ENCODE measurements around the gene SLC38A6. TPM values are rescaled to one million over a fixed set of nuclear protein-coding genes. Genes with fewer than 3 reads are reported as not detected.

SLC38A6 gene
- total and polyA plus RNA-seq, 2 of the 8 experiments (the other 6 are each of a cell fraction or from before 2014, with no cell fraction given): 8.1 to 9.8 TPM

DNA sequence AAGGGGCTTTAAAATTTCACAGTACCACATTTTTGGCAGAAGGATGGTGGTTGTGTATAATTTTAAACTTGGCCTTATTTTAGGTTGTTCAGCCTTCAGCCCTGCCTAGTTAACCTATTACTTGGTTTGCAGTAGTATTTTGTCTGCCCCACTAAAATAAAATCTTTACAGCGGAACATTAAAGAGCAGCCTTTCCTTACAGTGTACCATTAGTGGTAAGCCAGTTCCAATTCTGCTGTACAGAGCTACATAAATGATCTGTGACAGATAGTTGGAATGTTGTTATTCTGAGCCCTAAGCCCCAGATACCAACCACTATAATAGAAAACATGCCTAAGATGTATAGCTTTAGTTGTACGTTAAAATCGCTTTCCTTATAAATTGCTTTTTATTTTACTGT is 56.2 kb downstream of the SLC38A6 start:
- H2BK120ac ChIP-seq (replicated peaks; ENCODE audit: low read depth, low read length): no peak overlapping the region
- no peak overlapping the region for H2BK5ac ChIP-seq (ENCODE audit: low read depth, low read length)
- no peaks in the 10 kb centered on the region for H3K36me3 ChIP-seq (ENCODE audit: control insufficient read depth in 2 of 4, insufficient read depth in 4 of 4, low read length in 3 of 4)
- 92% methylated on average over 3 of the region's 3 CpGs; no CpG with 5 or more reads in 1 of the 2 experiments for WGBS, 2 experiments (ENCODE audit: extremely low coverage in 1 of 2, insufficient coverage in 1 of 2, insufficient read length in 1 of 2, insufficient replicate concordance in 2 of 2, low coverage in 1 of 2, low lambda C conversion rate in 2 of 2, missing lambda C conversion rate in 1 of 2)
- no peak overlapping the region for H4K5ac ChIP-seq (ENCODE audit: insufficient read length, low read depth, low read length)
- H2BK12ac ChIP-seq (ENCODE audit: low read depth, low read length): no peak overlapping the region
- H3K18ac ChIP-seq (ENCODE audit: extremely low read depth, low read length): no peak overlapping the region
- H3K23me2 ChIP-seq (ENCODE audit: low read depth, low read length): no peaks in the 10 kb centered on the region
- no peaks in the 10 kb centered on the region for H3K9me3 ChIP-seq (ENCODE audit: insufficient read depth in 2 of 2, low read depth in 1 of 2, low read length in 1 of 2)
- H3K27ac ChIP-seq (ENCODE audit: low read depth, low read length): no peak overlapping the region
- H3K4me1 ChIP-seq (replicated peaks in 1 of 4; ENCODE audit: control insufficient read depth in 3 of 4, insufficient read depth in 4 of 4, low read length in 3 of 4): no peaks in the 10 kb centered on the region; a peak in 1 of 7 replicates
- H3K23ac ChIP-seq (ENCODE audit: insufficient read length): no peak overlapping the region
- H4K8ac ChIP-seq (ENCODE audit: extremely low read depth, insufficient read depth, low read length): no peak overlapping the region
- no peak overlapping the region for H2AK5ac ChIP-seq (ENCODE audit: low read depth, low read length)
- H3K79me1 ChIP-seq (ENCODE audit: low read depth, low read length): no peaks in the 10 kb centered on the region
- POLR2A ChIA-PET (ENCODE audit: partially characterized antibody): no interaction called here
- FAIRE-seq: no peak
- no peak overlapping the region for H2BK15ac ChIP-seq (ENCODE audit: low read length)
- no peaks in the 10 kb centered on the region for H4K20me1 ChIP-seq (replicated peaks in 1 of 2; ENCODE audit: control insufficient read depth in 1 of 2, insufficient read depth in 2 of 2, low read length in 2 of 2)
- no peak overlapping the region for H4K91ac ChIP-seq (replicated peaks; ENCODE audit: insufficient read length, low read length)
- no peak overlapping the region for H3K4ac ChIP-seq (replicated peaks; ENCODE audit: insufficient read length, low read depth, low read length)
- no peak overlapping the region for H3K56ac ChIP-seq (replicated peaks; ENCODE audit: insufficient read length, low read depth, low read length)
- H3K4me3 ChIP-seq (ENCODE audit: extremely low read depth in 1 of 4, insufficient read depth in 2 of 4, low read depth in 3 of 4, low read length in 4 of 4): no peak overlapping the region
- H2BK20ac ChIP-seq (ENCODE audit: low read length): no peak overlapping the region
- H3K14ac ChIP-seq (ENCODE audit: insufficient read length): no peak overlapping the region
- no peaks in the 10 kb centered on the region for H3K27me3 ChIP-seq (replicated peaks in 1 of 4; ENCODE audit: control insufficient read depth in 3 of 4, extremely low read depth in 1 of 4, insufficient read depth in 3 of 4, low read length in 3 of 4)
- no peak for DNase-seq (ENCODE audit: low read depth in 1 of 2, low spot score in 2 of 2)
- no peak overlapping the region for H3K9ac ChIP-seq (replicated peaks in 1 of 4; ENCODE audit: extremely low read depth in 1 of 4, low read depth in 3 of 4, low read length in 3 of 4)
- no peaks in the 10 kb centered on the region for H3K79me2 ChIP-seq (ENCODE audit: control insufficient read depth in 1 of 2, insufficient read depth in 2 of 2, low read length in 2 of 2)
- no peak overlapping the region for H2AFZ ChIP-seq (ENCODE audit: low read length)
- CTCF ChIA-PET (ENCODE audit: partially characterized antibody): interaction anchor here (0.6 to 1.3 kb wide), 3 partner anchors 11 to 137 kb away, joined by 3 read pairs; no protein-coding TSS in a partner anchor
- no peak overlapping the region for H3K4me2 ChIP-seq (ENCODE audit: insufficient read depth in 1 of 2, low read depth in 2 of 2, low read length in 2 of 2)
- TF ChIP-seq TCF12 (IDR thresholded peaks at IDR 0.05; ENCODE audit: low read depth, low read length) (no peak), FOSL1 (IDR thresholded peaks at IDR 0.05; ENCODE audit: insufficient read depth, low read depth, low read length) (no peak), CBX5 (IDR thresholded peaks at IDR 0.05; ENCODE audit: low read depth, low read length) (no peak), EGR1 (IDR thresholded peaks at IDR 0.05; ENCODE audit: borderline replicate concordance, low read depth, low read length) (no peak), EZH2 (IDR thresholded peaks at IDR 0.05; ENCODE audit: low read depth, low read length, severe bottlenecking) (no peak), BACH1 (IDR thresholded peaks at IDR 0.05; ENCODE audit: low read length) (no peak), JUN (IDR thresholded peaks at IDR 0.05; ENCODE audit: low read depth, low read length) (no peak), CBX8 (IDR thresholded peaks at IDR 0.05; ENCODE audit: borderline replicate concordance, low read depth, low read length) (no peak), TEAD4 (IDR thresholded peaks at IDR 0.05; ENCODE audit: low read depth, low read length) (no peak), YY1 (IDR thresholded peaks at IDR 0.05; ENCODE audit: low read depth, low read length) (no peak), POU5F1 (IDR thresholded peaks at IDR 0.05; ENCODE audit: low read depth, low read length) (no peak), HDAC6 (IDR thresholded peaks at IDR 0.05; ENCODE audit: low read depth, low read length) (no peak)
- TF ChIP-seq, protein P1, sequence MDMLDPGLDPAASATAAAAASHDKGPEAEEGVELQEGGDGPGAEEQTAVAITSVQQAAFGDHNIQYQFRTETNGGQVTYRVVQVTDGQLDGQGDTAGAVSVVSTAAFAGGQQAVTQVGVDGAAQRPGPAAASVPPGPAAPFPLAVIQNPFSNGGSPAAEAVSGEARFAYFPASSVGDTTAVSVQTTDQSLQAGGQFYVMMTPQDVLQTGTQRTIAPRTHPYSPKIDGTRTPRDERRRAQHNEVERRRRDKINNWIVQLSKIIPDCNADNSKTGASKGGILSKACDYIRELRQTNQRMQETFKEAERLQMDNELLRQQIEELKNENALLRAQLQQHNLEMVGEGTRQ (IDR thresholded peaks at IDR 0.05; ENCODE audit: low read length): no peak
- TF ChIP-seq, protein P2, sequence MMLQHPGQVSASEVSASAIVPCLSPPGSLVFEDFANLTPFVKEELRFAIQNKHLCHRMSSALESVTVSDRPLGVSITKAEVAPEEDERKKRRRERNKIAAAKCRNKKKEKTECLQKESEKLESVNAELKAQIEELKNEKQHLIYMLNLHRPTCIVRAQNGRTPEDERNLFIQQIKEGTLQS (IDR thresholded peaks at IDR 0.05; ENCODE audit: insufficient read depth, low read depth, low read length): no peak
